ENCODE data around the gene SPTB.

SPTB gene

GRCh38 chr14:64753999-64754398 is 125.7 kb downstream of the SPTB start:
- no peak for DNase-seq (ENCODE audit: low read depth)
- TF ChIP-seq, protein P1, sequence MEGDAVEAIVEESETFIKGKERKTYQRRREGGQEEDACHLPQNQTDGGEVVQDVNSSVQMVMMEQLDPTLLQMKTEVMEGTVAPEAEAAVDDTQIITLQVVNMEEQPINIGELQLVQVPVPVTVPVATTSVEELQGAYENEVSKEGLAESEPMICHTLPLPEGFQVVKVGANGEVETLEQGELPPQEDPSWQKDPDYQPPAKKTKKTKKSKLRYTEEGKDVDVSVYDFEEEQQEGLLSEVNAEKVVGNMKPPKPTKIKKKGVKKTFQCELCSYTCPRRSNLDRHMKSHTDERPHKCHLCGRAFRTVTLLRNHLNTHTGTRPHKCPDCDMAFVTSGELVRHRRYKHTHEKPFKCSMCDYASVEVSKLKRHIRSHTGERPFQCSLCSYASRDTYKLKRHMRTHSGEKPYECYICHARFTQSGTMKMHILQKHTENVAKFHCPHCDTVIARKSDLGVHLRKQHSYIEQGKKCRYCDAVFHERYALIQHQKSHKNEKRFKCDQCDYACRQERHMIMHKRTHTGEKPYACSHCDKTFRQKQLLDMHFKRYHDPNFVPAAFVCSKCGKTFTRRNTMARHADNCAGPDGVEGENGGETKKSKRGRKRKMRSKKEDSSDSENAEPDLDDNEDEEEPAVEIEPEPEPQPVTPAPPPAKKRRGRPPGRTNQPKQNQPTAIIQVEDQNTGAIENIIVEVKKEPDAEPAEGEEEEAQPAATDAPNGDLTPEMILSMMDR (conservative IDR thresholded peaks at IDR 0.05; ENCODE audit: low read length), result no peak

DNA sequence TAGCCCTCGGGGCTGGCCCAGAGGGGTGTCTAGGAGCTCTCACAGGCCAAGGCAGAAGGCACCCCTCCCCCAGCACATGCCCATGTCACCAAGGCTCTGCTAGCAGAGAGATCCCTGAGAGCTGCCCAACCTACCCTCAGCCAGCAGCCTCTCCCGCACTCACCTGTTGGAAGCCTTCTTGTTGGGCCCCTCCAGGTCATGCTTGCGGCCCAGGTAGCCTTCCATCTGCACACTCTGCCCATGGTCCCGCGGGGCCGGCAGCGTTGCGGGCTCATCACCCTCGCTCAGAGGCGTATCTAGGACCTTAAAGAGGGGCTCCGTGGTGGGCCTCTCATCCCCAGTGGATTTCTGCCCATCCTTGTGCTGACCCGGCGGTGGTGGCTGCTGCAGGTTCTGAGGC is 126.3 kb downstream of the SPTB start:
- DNase-seq (ENCODE audit: low read depth), result no peak
- TF ChIP-seq, protein P1 (conservative IDR thresholded peaks at IDR 0.05; ENCODE audit: low read length), result no peak
- no peak overlapping the region for H3K4me3 ChIP-seq (ENCODE audit: low read length)

More at GRCh38 chr14:64753999-64754398, 125.7 kb downstream of the SPTB start:
- H3K4me3 ChIP-seq (ENCODE audit: low read length), result no peak overlapping the region

DNA sequence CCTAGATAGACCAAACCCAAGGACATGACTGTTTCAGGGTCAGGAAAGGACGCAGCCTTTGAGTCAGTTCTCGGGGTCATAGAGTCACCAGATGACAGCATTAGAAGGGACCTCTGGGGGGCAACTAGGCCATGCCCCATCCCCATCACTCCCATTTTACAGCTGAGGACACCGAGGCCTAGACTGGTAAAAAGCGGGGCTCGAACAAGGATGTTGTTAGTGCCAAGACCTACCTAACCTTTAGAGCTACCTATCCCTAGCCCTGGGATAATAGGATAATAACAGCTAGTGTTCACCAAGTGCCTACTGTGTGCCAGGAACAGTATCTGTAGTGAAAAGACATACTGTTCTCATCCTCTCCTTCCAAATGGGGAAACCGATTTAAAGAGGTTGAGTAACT is 126.8 kb downstream of the SPTB start:
- DNase-seq (ENCODE audit: low read depth), result no peak
- TF ChIP-seq, protein P1 (conservative IDR thresholded peaks at IDR 0.05; ENCODE audit: low read length), result no peak
- H3K4me3 ChIP-seq (ENCODE audit: low read length), result no peak overlapping the region

DNA sequence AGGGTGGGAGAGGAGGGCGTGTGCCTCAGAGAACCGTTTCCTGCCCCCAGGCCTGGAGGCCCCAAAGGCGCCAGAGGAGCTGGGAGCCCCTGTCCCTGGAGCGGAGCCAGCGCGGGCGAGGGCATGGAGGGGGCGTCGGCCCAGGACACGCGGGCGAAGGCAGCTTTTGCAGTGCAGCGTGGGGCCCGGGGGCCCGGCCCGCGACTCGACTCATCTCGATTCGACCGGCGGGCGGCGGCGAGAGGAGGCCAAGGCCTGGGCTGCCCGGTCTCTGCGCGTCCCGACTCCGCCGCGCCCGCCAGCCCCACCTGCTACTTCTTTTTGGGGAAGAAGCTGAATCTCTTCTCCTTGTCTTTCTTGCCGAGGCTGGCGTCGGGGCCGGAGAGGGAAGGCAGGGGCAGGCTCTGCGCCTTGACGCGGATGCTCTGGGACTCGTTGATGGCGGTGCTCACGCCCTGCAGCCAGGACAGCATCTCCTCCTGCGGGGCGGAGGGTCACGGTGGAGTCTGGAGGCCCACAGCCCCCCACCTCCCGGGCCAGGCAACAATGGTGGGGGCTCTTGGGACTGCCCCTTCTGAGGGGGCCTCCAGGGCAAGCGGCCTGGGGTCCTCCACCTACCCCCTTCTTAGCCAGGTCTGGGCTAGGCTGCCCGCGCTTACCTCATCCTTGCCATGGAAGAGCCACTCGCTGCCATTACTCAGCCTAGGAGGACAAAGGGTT is 130.6 kb downstream of the SPTB start:
- H3K4me3 ChIP-seq (ENCODE audit: low read length), result no peak overlapping the region
- TF ChIP-seq, protein P1 (conservative IDR thresholded peaks at IDR 0.05; ENCODE audit: low read length), result no peak
- no peak for DNase-seq (ENCODE audit: low read depth)

DNA sequence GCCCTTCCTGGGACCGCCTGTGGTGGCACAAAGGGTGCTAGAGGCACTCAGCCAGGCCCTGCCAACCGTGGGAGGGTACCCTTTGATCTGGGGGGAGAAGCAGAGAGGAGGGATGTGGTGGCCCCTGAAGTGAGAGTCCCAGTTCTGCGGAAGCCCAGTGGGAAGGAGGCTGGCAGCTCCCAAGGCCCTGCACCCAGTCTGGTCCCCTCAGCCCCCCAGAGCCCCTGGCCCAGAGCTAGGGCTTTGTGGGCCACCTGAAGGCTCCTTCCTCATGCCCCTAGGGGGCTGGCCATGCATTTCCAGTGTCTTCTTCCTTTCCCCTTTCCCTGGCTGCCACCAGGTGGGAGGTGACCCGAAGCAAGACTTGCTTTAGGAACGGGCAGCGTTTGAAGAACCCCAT is 131.2 kb downstream of the SPTB start:
- no peak overlapping the region for H3K4me3 ChIP-seq (ENCODE audit: low read length)
- TF ChIP-seq, protein P1 (conservative IDR thresholded peaks at IDR 0.05; ENCODE audit: low read length), result no peak
- DNase-seq (ENCODE audit: low read depth), result no peak

DNA sequence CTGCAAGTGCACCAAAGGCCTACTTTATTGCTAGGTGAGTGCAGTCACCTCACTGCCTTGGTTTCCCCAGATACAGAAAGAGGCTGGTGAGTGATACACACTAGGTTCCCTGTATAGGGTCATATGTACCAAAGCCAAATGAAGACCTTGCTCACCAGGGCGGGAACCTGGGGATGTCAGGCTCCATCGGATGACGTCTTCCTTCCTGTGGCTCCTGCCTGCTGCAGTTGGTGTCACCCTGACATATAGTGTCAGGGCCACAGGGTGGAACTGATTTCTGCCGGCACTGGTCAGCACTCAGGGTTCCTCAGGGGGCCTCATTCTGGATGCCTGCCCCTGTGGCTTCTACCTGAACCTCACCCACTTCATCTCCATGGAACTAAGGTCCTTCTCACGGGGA is 132.4 kb downstream of the SPTB start:
- no peak overlapping the region for H3K4me3 ChIP-seq (ENCODE audit: low read length)
- no peak for DNase-seq (ENCODE audit: low read depth)
- TF ChIP-seq, protein P1 (conservative IDR thresholded peaks at IDR 0.05; ENCODE audit: low read length), result no peak
